Stimulated activated CD4-positive, alpha-beta T cell treated with anti-CD3 and anti-CD28 coated beads, Interleukin-12 subunit alpha, Interleukin-12 subunit beta, amount 100 ng/mL, for 48 hours (primary cell): ENCODE measurements around the gene CABP7.

Experiments
- DNase-seq, 3 donors: peaks; one replicate each; pipeline ENCODE4 v3.0.0-alpha.2; 2020; ENCODE audit warnings: low read depth in 2 of 3, low spot score in 1 of 3

CABP7 gene

DNA sequence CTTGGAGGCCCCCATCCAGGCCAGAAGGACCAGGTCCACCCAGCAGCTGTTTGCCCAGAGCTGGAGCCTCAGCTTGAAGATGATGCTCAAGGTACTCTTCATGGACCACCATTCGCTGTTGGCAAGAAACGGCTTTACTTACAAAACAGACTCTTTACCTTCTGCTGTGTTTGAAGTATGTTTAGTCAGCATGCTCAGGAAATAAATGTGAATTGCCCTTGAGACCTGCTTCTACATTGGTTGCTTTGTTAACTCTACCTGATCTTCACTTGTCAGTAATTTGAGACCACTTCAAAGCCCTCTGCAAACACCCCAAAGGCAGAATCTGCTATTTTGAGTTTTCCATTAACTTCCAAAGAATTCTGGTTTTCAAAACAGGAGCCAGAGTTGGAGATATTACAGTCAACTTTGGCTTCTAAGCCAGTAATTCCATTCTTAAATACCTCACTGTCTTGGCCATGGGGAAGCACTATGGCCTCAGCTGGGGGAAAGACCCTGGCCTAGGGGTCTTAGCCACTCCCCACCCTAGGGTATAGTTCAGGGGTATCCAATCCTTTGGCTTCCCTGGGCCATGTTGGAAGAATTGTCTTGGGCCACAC is 50.0 kb downstream of the CABP7 start:
- DNase-seq: no peak

DNA sequence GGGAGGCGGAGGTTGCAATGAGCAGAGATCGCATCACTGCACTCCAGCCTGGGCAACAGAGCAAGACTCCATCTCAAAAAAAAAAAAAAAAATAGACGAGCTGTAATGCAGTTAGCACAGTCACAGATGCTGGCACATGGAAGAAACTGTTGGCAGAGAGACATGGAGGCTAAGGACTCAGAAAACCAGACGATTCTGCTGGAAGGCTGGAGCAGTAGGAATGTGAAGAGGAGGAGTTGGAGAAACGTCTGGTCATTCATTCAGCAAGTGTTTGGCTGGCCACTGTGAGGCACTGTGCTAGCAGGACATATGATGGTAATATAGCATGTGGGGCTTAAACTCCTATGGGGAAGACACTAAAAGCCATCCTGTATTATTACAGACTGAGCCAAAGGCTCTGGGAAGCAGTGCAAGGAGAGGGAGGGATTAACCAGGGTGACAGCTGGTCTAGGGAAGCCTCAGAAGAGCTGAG is 52.4 kb downstream of the CABP7 start:
- no peak for DNase-seq

DNA sequence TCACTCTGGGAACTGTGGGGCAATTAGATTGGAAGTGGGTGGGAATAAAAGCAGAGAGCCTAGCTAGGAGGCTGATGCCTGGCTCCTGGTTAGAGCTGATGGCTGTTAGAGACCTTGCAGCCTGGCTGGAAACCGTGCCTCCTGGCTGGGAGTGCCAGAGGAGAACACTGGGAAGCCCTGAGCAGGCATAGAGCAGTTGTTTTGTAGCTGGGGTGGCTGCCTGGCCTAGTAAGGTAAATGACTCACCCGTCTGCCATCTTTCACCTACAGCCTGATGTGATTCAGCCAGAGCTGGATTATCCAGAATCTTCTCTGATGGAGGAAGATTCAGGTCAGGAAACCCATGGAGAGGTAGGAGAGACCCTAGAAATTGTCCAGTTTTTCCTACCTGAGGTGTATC is 53.4 kb downstream of the CABP7 start:
- DNase-seq: no peak

DNA sequence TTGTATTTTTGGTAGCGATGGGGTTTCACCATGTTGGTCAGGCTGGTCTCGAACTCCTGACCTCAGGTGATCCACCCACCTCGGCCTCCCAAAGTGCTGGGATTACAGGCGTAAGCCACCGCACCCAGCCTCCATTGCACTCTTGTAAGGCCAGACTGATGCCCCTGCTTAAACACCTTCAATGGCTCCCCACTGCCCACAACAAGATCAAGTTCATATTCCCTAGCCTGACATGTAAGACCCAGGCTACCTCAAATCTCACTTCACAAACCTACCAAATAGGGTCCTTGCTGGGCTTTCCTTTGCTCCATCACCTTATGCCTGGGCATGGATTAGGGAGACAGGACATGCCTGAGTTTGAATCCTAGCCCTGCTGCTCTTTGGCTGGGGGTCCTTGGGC is 60.4 kb downstream of the CABP7 start:
- no peak for DNase-seq

DNA sequence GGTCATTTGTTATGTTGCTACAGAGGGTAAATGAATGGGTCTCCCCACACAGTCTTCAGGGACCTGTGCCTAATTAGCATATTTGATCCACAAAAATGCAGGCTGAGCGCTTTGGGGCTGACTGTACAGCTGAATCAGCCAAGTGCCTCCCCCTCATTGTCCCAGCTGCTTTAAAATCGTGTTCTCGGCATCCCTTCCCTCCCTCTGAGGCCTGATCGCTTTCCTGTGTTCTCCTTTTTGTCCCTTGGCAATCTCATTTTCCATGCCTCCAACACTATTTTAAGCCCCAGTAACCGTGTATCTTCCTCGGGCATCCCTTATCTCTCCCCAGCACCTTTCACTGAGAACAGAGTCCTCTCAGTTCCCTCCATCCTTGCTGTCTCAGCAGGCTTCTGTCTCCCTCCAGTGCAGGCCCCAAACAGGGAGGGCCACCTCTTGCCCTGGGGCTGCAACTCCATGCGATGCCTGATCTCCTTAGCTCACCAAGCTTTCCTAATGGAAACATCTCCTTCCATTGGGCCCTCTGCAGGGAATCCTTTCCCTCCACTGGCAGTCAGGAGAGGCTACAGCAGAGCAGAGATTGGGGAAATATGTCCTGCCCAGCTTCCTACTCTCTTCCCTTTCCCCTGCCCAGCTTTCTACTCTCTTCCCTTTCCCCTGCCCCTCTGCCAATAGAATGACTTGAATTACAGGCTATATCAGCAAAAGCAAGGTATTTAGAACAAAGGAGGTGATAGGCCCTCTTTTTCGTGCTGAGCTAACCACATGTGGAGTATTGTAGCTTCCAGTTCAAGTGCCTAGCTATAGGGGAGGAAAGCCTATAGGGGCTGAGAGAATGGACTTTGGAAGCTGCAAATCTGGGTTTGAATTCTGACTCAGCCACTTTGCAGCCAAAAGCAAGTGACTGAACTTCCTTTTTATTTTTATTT is 61.2 kb downstream of the CABP7 start:
- DNase-seq: no peak
